HL-60 (cell line): ENCODE data around the gene PNMA1.

Source experiments
- CTCF ChIP-seq: IDR thresholded peaks from one replicate; pipeline ENCODE4 v1.5.1; 2011; ENCODE audit warnings: low read length, control low read depth, inconsistent platforms; ENCODE audit not compliant: insufficient read depth
- POLR2AphosphoS5 ChIP-seq: IDR thresholded peaks from 2 replicates; pipeline ENCODE4 v1.6.1; 2012; ENCODE audit warnings: low read depth

DNA sequence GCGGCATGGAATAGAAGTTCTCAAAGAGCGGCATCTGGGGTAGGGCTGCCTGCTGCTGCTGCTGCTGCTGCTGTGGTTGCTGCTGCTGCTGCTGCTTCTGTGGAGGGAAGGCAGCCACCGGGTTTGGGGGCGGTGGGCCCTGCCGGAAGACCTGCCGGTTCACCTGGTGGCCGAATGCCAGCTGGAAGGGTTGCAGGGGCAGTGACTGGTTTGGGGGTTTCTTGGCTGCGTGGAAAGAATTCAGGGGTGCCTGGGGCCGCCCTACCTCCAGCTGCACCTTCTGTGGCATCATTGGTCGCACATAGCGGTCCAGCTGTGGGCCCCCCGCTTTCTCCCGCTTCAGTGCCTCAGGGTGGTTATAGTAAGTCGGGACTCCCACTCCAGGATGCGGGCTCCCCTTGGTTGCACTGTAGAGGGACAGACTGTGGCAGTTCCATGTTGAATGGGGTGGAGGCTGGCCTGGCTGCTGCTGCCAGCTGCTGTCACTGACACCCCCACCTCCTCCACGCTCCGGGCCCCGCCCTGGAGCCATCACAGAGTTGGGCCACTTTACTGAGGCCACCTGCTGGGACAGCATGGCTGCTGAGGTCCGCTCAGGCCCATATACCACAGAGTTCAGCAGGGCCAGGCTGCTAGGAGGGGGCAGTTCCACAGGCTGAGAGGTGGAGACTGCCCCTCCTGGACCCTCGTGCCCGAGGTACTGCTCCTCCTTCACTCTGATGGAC, 25.2 kb upstream of the PNMA1 start:
- no peak for TF ChIP-seq POLR2AphosphoS5
- no peak for TF ChIP-seq CTCF
